HG03095 (cell line): Measurements from ENCODE around the gene TUBB.

Experiments used
- ATAC-seq: cut with Tn5 transposase; IDR thresholded peaks from one replicate; pipeline ENCODE4 v1.9.1; 2021; ENCODE audit warnings: moderate library complexity; ENCODE audit not compliant: unreplicated experiment

The TUBB gene

DNA sequence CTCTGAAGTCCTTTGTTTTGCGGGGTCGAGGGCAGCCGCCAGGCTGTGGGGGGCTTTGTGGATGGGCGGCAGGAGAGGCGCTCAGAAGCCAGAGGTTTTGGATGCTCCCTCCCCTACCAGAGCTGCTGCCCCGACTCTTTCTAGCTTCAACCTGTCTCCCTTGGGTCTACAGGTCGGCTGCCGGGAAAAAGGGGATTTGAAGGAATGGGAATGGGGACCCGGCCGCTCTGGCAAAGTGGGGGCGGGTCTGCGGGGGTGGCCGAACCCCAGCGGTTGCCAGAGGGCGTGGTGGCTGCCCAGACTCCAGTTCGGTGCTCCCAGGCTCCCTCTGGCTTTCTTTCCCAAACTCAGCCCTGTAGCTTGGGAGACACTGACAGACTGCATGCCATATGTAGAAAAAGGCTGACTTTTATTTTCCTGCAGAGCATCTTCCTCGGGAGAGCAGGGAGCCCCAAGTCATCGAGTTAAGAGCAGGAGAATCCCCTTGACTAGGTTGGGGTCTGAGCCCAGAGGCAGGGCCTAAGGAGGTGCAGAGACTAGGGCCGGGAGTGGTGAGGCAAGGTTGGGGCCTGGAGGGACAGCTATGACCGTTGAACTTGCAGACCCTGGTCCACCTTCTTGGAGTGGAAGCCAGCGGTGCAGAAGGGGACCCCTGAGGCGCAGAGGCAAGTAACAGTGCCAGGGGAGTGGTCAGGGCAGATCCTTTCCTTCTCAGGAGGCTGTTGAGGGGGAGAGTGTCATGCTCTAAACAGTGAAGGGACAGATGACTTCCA is 32.3 kb upstream of the TUBB start:
- no peak for ATAC-seq

GRCh38 chr6:30688569-30688968 is 31.6 kb upstream of the TUBB start:
- ATAC-seq = no peak

DNA sequence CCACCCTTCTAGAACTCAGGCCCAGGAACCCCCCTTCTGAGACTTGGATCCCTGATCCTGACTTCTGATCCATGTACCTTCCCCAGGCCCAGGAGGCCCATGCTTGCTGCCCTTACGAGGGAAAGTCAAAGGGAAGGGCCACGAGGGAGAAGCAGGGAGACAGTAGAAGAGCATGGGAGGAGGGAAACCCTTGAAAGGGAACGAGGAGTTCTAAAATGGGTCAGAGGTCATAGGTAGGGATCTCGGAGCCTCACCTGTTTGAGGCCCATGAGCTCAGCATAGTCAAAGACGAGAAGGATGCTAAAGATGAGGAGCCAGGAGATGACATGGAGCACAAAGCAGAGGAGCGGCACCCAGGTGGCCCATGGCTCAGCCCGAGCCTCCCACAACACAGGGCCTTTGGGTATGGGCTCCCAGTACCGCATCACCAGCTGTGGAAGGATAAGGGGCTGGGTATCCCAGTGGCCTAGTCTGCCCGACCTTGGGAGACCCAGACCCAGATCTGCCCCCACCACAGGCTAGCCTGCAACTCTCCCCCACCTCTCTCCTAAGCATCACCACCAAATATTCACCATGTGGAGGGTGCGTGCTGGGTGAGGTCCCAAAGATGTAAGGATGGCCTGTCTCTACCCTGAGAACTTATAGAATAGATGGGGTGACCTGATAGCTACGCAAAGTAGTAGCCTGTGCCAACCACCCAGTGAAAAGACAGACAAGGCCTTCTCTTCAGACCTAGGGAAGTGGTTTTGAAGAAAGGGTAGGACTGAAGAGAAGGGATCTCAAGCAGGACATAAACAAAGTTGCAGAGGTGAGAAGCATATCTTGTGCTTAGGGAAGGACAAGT is 30.9 kb upstream of the TUBB start:
- no peak for ATAC-seq

DNA sequence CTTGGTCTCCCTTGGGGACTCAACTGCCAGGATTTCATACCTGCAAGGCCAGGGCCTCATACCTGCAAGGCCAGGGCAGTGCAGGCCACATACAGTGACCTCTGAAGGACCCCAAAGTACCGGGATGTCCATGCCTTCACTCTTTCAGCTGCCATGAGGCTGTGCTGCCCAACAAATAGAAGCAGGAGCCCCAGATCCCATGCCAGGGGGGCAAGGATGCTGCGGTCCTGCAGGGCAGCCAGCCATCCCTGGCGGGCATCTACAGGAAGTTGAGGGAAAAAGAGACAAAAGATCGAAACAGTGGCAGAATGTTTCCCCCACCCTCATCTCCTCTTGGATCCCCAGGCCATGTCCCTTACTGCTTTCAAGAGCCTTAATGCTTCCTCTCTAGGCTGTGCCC is 30.2 kb upstream of the TUBB start:
- ATAC-seq = no peak

DNA sequence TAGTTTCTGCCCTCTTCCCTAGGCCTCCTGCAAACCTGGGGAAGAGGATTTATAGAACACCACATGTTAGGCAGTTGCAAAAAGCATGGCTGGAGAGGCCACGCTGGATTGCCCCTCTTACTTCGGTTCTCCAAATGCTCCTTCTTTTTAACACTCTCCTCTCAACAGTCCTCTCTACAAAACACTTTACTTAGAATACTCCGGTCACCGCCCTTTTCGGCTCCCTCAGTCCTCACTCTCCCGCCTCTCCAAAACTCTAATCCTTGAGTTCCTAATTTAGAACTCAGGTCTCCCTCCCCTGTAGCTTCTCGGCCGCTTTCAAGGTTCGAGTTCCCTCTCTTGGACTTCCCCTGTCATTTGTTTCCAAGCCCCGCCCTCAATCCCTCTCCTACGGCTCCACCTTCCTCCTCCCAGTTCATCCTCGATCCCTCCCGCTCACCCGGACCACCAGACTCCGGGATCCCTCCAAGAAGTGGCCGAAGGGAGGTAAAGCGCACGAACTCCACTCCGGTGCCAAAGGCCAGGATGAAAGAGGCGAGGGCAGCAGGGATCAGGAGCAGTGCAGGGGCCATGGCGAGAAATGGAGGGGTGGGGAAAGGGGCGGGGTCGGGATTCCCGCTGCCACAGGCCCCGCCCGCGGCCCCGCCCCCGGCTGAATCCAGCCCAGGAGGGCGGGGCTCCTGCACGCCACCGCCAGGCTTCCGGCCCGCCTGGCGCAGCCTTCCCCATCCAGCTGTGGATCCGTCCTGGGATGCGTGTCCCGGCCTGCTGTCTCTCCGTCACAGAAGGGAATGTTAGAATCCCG is 29.5 kb upstream of the TUBB start, which contains the start of gene NRM:
TSS of gene NRM (minus strand) at position 582 of the 805 bp plus-strand sequence. CDS start at position 572, 10 bp downstream.
- ATAC-seq = peak; percentile 31

GRCh38 chr6:30691208-30691847 is 28.8 kb upstream of the TUBB start:
- no peak for ATAC-seq

DNA sequence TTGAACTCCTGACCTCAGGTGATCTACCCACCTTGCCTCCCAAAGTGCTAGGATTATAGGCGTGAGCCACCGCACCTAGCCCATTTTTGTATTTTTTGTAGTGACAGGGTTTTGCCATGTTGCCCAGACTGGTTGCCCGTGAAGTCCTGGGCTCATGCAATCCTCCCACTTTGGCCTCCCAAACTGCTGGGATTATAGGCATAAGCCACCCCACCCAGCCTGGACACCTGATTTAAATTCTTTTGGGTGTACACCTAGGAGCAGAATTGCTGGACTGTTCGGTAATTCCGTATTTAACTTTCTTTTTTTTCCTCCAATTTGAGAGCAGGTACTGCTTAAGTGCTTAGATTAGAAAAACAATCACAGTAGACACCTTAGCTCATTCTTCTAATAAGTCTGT is 23.7 kb upstream of the TUBB start:
- no peak for ATAC-seq

GRCh38 chr6:30700340-30700739 is 19.8 kb upstream of the TUBB start:
- no peak for ATAC-seq

DNA sequence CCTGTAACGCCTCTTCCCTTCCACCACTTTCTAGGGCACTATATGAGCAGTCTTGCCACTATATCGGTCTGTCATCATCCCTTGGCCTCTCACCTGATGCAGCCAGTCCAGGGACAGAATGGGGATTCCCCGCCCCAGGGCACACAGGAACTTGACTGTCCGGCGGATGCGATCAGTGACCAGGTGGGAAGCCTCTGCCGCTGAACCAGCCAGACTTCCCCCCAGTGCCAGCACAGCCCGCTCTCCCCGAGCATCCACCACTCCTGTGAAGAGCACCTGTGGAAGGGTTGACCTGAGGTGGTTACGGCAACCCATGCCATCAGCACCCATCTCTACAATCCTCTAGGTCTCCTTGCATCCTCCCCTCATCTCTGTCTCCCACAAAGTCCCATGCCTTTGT is 17.1 kb upstream of the TUBB start:
- ATAC-seq = no peak

DNA sequence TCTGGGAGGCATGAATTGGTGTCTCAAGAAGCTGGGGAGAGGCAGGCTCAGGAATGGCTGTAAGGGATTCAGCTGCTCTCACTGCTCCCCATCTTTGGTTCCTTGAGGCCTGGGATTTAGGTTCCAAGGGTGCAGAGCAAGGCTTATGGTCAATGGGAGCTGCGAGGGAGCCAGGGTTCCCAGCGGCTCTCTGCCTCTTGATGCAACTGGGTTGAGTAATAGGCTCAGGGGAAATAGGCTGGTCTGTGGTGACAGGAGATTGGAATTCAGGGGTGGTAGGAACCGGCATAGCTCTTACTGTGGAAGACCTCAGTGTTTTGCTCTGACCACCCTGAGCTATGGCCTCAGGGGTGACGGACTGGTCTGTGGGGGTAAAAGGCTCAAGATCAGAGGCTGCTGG is 16.3 kb upstream of the TUBB start:
- ATAC-seq = no peak

- no peak for ATAC-seq
Observed at GRCh38 chr6:30705620-30706019, 14.5 kb upstream of the TUBB start.

GRCh38 chr6:30707281-30707850 is 12.8 kb upstream of the TUBB start:
- ATAC-seq = no peak

GRCh38 chr6:30709101-30709868 is 10.9 kb upstream of the TUBB start:
- no peak for ATAC-seq

- no peak for ATAC-seq
Observed at GRCh38 chr6:30711758-30712380, 8.3 kb upstream of the TUBB start.

DNA sequence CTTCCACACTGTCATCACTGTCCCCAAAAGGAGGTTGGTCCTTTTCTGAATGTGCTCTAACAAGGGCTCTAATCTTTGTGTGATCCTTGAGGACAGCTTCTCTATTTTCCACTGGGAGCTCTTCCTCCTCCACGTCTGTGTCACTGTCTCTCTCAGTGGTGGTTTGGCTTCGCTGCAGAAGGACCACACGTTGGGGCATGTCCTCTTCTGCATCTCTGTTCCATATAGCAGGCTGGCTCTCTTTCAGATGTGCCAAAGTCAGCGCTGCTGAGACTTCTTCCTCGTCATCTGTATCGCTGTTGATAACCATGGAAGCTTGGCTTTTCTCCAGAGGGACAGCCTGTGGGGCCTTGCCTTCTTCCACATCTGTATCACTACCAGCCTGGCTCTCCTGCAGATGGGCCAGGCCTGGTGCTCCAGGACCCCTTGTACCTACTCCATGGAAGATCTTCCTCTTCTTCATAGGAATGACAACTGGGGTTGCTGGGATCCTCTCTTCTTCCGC is 7.7 kb upstream of the TUBB start:
- no peak for ATAC-seq

DNA sequence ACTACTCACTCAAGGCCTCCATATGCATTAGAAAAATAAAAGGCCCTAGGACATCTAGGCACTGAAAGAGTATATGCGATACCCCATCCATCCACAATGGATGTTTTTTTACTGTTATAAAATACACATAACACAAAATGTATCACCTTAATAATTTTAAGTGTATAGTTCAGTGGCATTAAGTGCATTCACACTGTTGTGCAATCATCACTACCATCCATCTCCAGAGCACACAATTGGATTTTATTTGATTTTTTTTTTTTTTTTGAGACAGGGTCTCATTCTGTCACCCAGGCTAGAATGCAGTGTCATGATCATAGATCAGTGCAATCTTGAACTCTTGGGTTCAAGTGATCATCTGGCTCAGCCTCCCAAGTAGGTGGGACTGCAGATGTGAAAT is 5.9 kb upstream of the TUBB start:
- no peak for ATAC-seq

DNA sequence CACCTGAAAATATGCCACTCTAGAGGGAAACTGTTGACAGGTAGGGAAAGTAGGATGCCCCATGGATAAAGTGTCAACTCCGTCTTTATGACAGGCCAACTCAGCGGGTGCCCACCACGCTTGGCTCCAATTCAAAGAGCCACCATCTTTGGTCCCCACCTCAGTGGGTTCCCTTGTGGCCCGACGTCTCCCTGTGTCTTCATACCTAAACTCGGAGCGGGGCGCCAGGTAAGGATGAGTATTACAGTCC is 3.3 kb upstream of the TUBB start:
- no peak for ATAC-seq

GRCh38 chr6:30717129-30717844 is 2.9 kb upstream of the TUBB start, which contains the start of gene MDC1:
Gene MDC1, minus strand, starts transcription at chr6:30717281. Its CDS starts 2,106 bp downstream, at chr6:30715175.
- ATAC-seq = peak; percentile 67
